ENCODE results near the gene OPRM1. TPM values are rescaled to one million over a fixed set of nuclear protein-coding genes. Genes with fewer than 3 reads are reported as not detected.
"Not testable (repeated sequence)": the region's sequence is repeated elsewhere in the genome, so short reads cannot be mapped to it uniquely, and the experiment has no call there.

The OPRM1 gene
- total RNA-seq, 5 donors from 2014 or later (not counting 1 experiment from before 2014, with no cell fraction given): not detected

GRCh38 chr6:154070657-154071056 lies 31.6 kb downstream of the OPRM1 start:
- H3K4me1 ChIP-seq (ENCODE audit: control insufficient read depth in 1 of 2, extremely low read depth in 1 of 2, insufficient read depth in 2 of 2, low read length in 2 of 2): no peaks in the 10 kb centered on the region
- H3K4me3 ChIP-seq (ENCODE audit: control insufficient read depth in 1 of 2, extremely low read depth in 1 of 2, low read length in 1 of 2): no peak overlapping the region
- no peaks in the 10 kb centered on the region for H3K36me3 ChIP-seq (ENCODE audit: control insufficient read depth in 2 of 2, extremely low read depth in 1 of 2, insufficient read depth in 1 of 2, low read length in 1 of 2)
- no peak for DNase-seq
- H3K27ac ChIP-seq (ENCODE audit: low read length): no peak overlapping the region
- no peaks in the 10 kb centered on the region for H3K27me3 ChIP-seq (replicated peaks in 1 of 2; ENCODE audit: control insufficient read depth in 2 of 2, extremely low read depth in 1 of 2, insufficient read depth in 2 of 2, low read length in 1 of 2)
- Mint-ChIP-seq H3K27ac (no peak overlapping the region), H3K27me3 (peaks cover 20 to 23% of the 10 kb centered on the region in 2 donors), H3K36me3 (no peaks in the 10 kb centered on the region), H3K9me3 (peaks cover 0 to 9% (median 2%) of the 10 kb centered on the region in 3 donors), H3K4me1 (no peaks in the 10 kb centered on the region), H3K4me3 (no peak overlapping the region)
- ChIA-PET CTCF (no interaction called here), POLR2A (no interaction called here)
- no peaks in the 10 kb centered on the region for H3K9me3 ChIP-seq
- no CpG with 5 or more reads among the region's 1 CpG for WGBS (ENCODE audit: insufficient coverage)
- ATAC-seq (replicated peaks in 1 of 4): no peak

DNA sequence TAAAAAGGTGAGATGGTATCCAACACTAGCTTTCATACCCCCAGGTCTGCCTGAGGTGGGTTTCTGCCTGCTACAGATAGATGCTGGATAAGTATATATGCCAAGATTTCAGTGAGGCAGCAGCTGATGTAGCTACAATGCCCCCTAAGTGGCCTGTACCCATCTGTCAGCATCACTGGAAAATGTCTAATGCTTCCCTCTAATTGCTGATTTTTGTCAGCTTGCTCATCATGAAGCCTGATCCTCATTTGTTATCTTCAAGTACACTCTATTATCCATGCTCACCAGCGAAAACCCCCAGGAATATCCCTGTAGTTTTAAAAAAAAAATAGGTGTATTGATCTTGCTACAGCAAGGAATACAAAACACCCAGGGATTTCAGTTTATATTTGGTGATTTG lies 32.2 kb downstream of the OPRM1 start:
- WGBS (ENCODE audit: insufficient coverage): no CpG with 5 or more reads among the region's 1 CpG
- POLR2A ChIA-PET: no interaction called here

GRCh38 chr6:154071711-154072110 lies 32.7 kb downstream of the OPRM1 start:
- no peaks in the 10 kb centered on the region for H3K36me3 Mint-ChIP-seq
- H3K9me3 Mint-ChIP-seq: peaks cover 0 to 3% (median 0%) of the 10 kb centered on the region in 3 donors
- ChIA-PET POLR2A (no interaction called here), CTCF (no interaction called here)
- no peak overlapping the region for H3K27ac Mint-ChIP-seq
- Histone ChIP-seq H3K27me3 (replicated peaks in 1 of 2; ENCODE audit: control insufficient read depth in 2 of 2, extremely low read depth in 1 of 2, insufficient read depth in 2 of 2, low read length in 1 of 2) (no peaks in the 10 kb centered on the region), H3K36me3 (ENCODE audit: control insufficient read depth in 2 of 2, extremely low read depth in 1 of 2, insufficient read depth in 1 of 2, low read length in 1 of 2) (no peaks in the 10 kb centered on the region), H3K4me3 (ENCODE audit: control insufficient read depth in 1 of 2, extremely low read depth in 1 of 2, low read length in 1 of 2) (no peak overlapping the region), H3K9me3 (no peaks in the 10 kb centered on the region), H3K4me1 (ENCODE audit: control insufficient read depth in 1 of 2, extremely low read depth in 1 of 2, insufficient read depth in 2 of 2, low read length in 2 of 2) (no peaks in the 10 kb centered on the region), H3K27ac (ENCODE audit: low read length) (no peak overlapping the region)
- peaks cover 20 to 27% of the 10 kb centered on the region in 2 donors for H3K27me3 Mint-ChIP-seq
- H3K4me1 Mint-ChIP-seq: no peaks in the 10 kb centered on the region
- H3K4me3 Mint-ChIP-seq: no peak overlapping the region
- no CpG with 5 or more reads among the region's 1 CpG for WGBS (ENCODE audit: insufficient coverage)
- ATAC-seq (replicated peaks in 1 of 4) (no peak), DNase-seq (no peak)

More for the DNA sequence above, 32.2 kb downstream of the OPRM1 start:
- no peak overlapping the region for H3K4me3 ChIP-seq (ENCODE audit: control insufficient read depth in 1 of 2, extremely low read depth in 1 of 2, low read length in 1 of 2)
- H3K4me3 Mint-ChIP-seq: no peak overlapping the region
- DNase-seq: no peak
- peaks cover 0 to 4% (median 0%) of the 10 kb centered on the region in 3 donors for H3K9me3 Mint-ChIP-seq
- no peak overlapping the region for H3K27ac Mint-ChIP-seq
- H3K27me3 ChIP-seq (replicated peaks in 1 of 2; ENCODE audit: control insufficient read depth in 2 of 2, extremely low read depth in 1 of 2, insufficient read depth in 2 of 2, low read length in 1 of 2): no peaks in the 10 kb centered on the region
- H3K4me1 Mint-ChIP-seq: no peaks in the 10 kb centered on the region
- no peak overlapping the region for H3K27ac ChIP-seq (ENCODE audit: low read length)
- peaks cover 18 to 23% of the 10 kb centered on the region in 2 donors for H3K27me3 Mint-ChIP-seq
- no peaks in the 10 kb centered on the region for H3K36me3 ChIP-seq (ENCODE audit: control insufficient read depth in 2 of 2, extremely low read depth in 1 of 2, insufficient read depth in 1 of 2, low read length in 1 of 2)
- H3K4me1 ChIP-seq (ENCODE audit: control insufficient read depth in 1 of 2, extremely low read depth in 1 of 2, insufficient read depth in 2 of 2, low read length in 2 of 2): no peaks in the 10 kb centered on the region
- H3K36me3 Mint-ChIP-seq: no peaks in the 10 kb centered on the region
- H3K9me3 ChIP-seq: no peaks in the 10 kb centered on the region
- no peak for ATAC-seq (replicated peaks in 1 of 4)
- CTCF ChIA-PET: no interaction called here

DNA sequence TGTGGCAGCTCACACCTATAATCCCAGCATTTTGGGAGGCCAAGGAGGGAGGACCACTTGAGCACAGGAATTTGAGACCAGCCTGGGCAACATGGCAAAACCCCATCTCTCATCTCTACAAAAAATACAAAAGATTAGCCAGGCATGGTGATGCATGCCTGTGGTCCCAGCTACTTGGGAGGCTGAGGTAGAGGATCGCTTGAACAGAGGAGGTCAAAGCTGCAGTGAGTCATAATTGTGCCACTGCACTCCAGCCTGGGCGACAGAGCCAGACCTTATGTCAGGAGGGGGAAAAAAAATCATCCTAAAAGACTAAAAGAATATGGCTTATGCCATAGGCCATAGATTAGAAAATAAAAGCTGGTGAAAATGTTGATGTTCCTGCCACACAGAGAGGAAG lies 39.6 kb downstream of the OPRM1 start:
- H3K9me3 Mint-ChIP-seq; ATAC-seq (replicated peaks in 1 of 4); H3K27ac ChIP-seq (ENCODE audit: low read length); H3K36me3 Mint-ChIP-seq; H3K27ac Mint-ChIP-seq; H3K4me3 Mint-ChIP-seq; DNase-seq; H3K4me1 ChIP-seq (ENCODE audit: control insufficient read depth in 1 of 2, extremely low read depth in 1 of 2, insufficient read depth in 2 of 2, low read length in 2 of 2); H3K36me3 ChIP-seq (ENCODE audit: control insufficient read depth in 2 of 2, extremely low read depth in 1 of 2, insufficient read depth in 1 of 2, low read length in 1 of 2); CTCF ChIA-PET; H3K4me3 ChIP-seq (ENCODE audit: control insufficient read depth in 1 of 2, extremely low read depth in 1 of 2, low read length in 1 of 2); H3K27me3 ChIP-seq (replicated peaks in 1 of 2; ENCODE audit: control insufficient read depth in 2 of 2, extremely low read depth in 1 of 2, insufficient read depth in 2 of 2, low read length in 1 of 2); H3K9me3 ChIP-seq; H3K4me1 Mint-ChIP-seq: not testable (repeated sequence)
- peaks cover 6 to 13% of the 10 kb centered on the region in 2 donors for H3K27me3 Mint-ChIP-seq
- no CpG with 5 or more reads among the region's 2 CpGs for WGBS (ENCODE audit: insufficient coverage)
- POLR2A ChIA-PET: interaction anchor here in 1 of 2 donors (0.6 kb wide), 1 partner anchor 451 kb away, joined by 4 read pairs; no protein-coding TSS in a partner anchor

GRCh38 chr6:154080461-154081189 lies 41.6 kb downstream of the OPRM1 start:
- ATAC-seq (replicated peaks in 1 of 4) (no peak), DNase-seq (no peak)
- H3K27me3 Mint-ChIP-seq: peaks cover 6 to 13% of the 10 kb centered on the region in 2 donors
- ChIA-PET POLR2A (no interaction called here), CTCF (interaction anchor here in 1 of 2 donors (0.6 kb wide), 1 partner anchor 769 kb away, joined by 3 read pairs; no protein-coding TSS in a partner anchor)
- H3K9me3 Mint-ChIP-seq: no peaks in the 10 kb centered on the region
- H3K9me3 ChIP-seq: no peaks in the 10 kb centered on the region
- H3K4me3 ChIP-seq (ENCODE audit: control insufficient read depth in 1 of 2, extremely low read depth in 1 of 2, low read length in 1 of 2): no peak overlapping the region
- H3K36me3 Mint-ChIP-seq: no peaks in the 10 kb centered on the region
- no peaks in the 10 kb centered on the region for H3K36me3 ChIP-seq (ENCODE audit: control insufficient read depth in 2 of 2, extremely low read depth in 1 of 2, insufficient read depth in 1 of 2, low read length in 1 of 2)
- H3K27me3 ChIP-seq (replicated peaks in 1 of 2; ENCODE audit: control insufficient read depth in 2 of 2, extremely low read depth in 1 of 2, insufficient read depth in 2 of 2, low read length in 1 of 2): peaks cover 0 to 2% of the 10 kb centered on the region in 2 experiments
- H3K4me1 Mint-ChIP-seq: no peaks in the 10 kb centered on the region
- H3K27ac ChIP-seq (ENCODE audit: low read length): no peak overlapping the region
- no peak overlapping the region for H3K27ac Mint-ChIP-seq
- no peaks in the 10 kb centered on the region for H3K4me1 ChIP-seq (ENCODE audit: control insufficient read depth in 1 of 2, extremely low read depth in 1 of 2, insufficient read depth in 2 of 2, low read length in 2 of 2)
- 85% methylated on average over 6 of the region's 8 CpGs for WGBS (ENCODE audit: insufficient coverage)
- no peak overlapping the region for H3K4me3 Mint-ChIP-seq

- Mint-ChIP-seq H3K27me3 (no peaks in the 10 kb centered on the region), H3K9me3 (no peaks in the 10 kb centered on the region), H3K4me3 (no peak overlapping the region), H3K27ac (no peak overlapping the region), H3K4me1 (no peaks in the 10 kb centered on the region), H3K36me3 (no peaks in the 10 kb centered on the region)
- no peak for DNase-seq
- WGBS (ENCODE audit: insufficient coverage): no CpG with 5 or more reads among the region's 3 CpGs
- Histone ChIP-seq H3K27me3 (replicated peaks in 1 of 2; ENCODE audit: control insufficient read depth in 2 of 2, extremely low read depth in 1 of 2, insufficient read depth in 2 of 2, low read length in 1 of 2) (peaks cover 0 to 3% of the 10 kb centered on the region in 2 experiments), H3K4me3 (ENCODE audit: control insufficient read depth in 1 of 2, extremely low read depth in 1 of 2, low read length in 1 of 2) (no peak overlapping the region), H3K9me3 (no peaks in the 10 kb centered on the region), H3K4me1 (ENCODE audit: control insufficient read depth in 1 of 2, extremely low read depth in 1 of 2, insufficient read depth in 2 of 2, low read length in 2 of 2) (no peaks in the 10 kb centered on the region), H3K27ac (ENCODE audit: low read length) (no peak overlapping the region), H3K36me3 (ENCODE audit: control insufficient read depth in 2 of 2, extremely low read depth in 1 of 2, insufficient read depth in 1 of 2, low read length in 1 of 2) (no peaks in the 10 kb centered on the region)
- CTCF ChIA-PET: interaction anchor here in 1 of 2 donors (0.5 kb wide), 1 partner anchor 605 kb away, joined by 4 read pairs; no protein-coding TSS in a partner anchor
- no peak for ATAC-seq (replicated peaks in 1 of 4)
- POLR2A ChIA-PET: no interaction called here
Observed at GRCh38 chr6:154086510-154086909, 47.5 kb downstream of the OPRM1 start.
